Colonic mucosa (tissue), 4 donors: ENCODE results near the gene NOS1AP. TPM values are rescaled to one million over a fixed set of nuclear protein-coding genes. Genes with fewer than 3 reads are reported as not detected.

ENCODE experiments used
- DNase-seq: peaks from one replicate; pipeline ENCODE4 v3.0.0-alpha.2; 2020
- H3K27ac ChIP-seq: fragments of 200-600 bp; one replicate; pipeline ENCODE4 v1.8.0; 2021
- H3K27me3 ChIP-seq: fragments of 200-600 bp; one replicate; pipeline ENCODE4 v1.8.0; 2021
- H3K36me3 ChIP-seq: fragments of 200-600 bp; one replicate; pipeline ENCODE4 v1.8.0; 2021
- H3K4me1 ChIP-seq: fragments of 200-600 bp; one replicate; pipeline ENCODE4 v1.8.0; 2021; ENCODE audit warnings: mild to moderate bottlenecking
- H3K4me3 ChIP-seq: fragments of 200-600 bp; one replicate; pipeline ENCODE4 v1.8.0; 2021
- H3K9ac ChIP-seq, 2 donors: one replicate each; pipeline ENCODE4 v1.7.0; 2013; ENCODE audit warnings: control low read depth in 2 of 2, low read depth in 2 of 2, low read length in 2 of 2
- H3K9me3 ChIP-seq: fragments of 200-600 bp; one replicate; pipeline ENCODE4 v1.8.0; 2021
- intact Hi-C: fragments of 100-400 bp; cut with DNase I; formaldehyde crosslinking; loops from one replicate; pipeline ENCODE4 v1.14.1; 2022
- total RNA-seq, 2 donors: library from RNA; stranded (reverse); fragmentation: NEBNext Ultra II Directional in 1 of 2; extraction: Animal tissue kit (Norgen Biotek cat#: 25700) in 1 of 2; gene quantifications; one replicate each; pipeline ENCODE4 v1.2.1, GENCODE V29; 2021
- TF ChIP-seq, protein P1 (sequence below): fragments of 200-600 bp; IDR thresholded peaks from one replicate; pipeline ENCODE4 v1.8.0; 2022; ENCODE audit warnings: antibody characterized with exemption, mild to moderate bottlenecking
- donor health status: healthy.
- donor health status: DM: no; HTN: no; CAD: no.
- donor health status: DM: no; HTN: no; CAD: no.

The NOS1AP gene
- total RNA-seq, 2 donors from 2014 or later, result 9.0 to 14.4 TPM

DNA sequence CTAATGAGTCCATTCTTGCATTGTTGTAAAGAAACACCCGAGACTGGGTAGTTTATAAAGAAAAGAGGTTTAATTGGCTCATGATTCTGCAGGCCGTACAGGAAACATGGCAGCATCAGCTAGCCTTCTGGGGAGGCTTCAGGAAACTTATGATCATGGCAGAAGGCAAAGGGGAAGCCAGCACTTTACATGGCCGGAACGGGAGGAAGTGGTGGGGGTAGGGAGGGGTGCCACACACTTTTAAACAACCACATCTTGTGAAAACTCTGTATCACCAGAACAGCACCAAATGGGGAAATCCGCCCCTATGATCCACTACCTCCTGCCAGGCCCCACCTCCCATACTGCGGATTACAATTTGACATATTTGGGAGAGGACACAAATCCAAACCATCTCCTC lies 43.9 kb downstream of the NOS1AP start:
- H3K4me3 ChIP-seq, result no peak overlapping the region
- H3K27ac ChIP-seq, result no peak overlapping the region
- H3K27me3 ChIP-seq, result no peaks in the 10 kb centered on the region
- TF ChIP-seq, protein P1, sequence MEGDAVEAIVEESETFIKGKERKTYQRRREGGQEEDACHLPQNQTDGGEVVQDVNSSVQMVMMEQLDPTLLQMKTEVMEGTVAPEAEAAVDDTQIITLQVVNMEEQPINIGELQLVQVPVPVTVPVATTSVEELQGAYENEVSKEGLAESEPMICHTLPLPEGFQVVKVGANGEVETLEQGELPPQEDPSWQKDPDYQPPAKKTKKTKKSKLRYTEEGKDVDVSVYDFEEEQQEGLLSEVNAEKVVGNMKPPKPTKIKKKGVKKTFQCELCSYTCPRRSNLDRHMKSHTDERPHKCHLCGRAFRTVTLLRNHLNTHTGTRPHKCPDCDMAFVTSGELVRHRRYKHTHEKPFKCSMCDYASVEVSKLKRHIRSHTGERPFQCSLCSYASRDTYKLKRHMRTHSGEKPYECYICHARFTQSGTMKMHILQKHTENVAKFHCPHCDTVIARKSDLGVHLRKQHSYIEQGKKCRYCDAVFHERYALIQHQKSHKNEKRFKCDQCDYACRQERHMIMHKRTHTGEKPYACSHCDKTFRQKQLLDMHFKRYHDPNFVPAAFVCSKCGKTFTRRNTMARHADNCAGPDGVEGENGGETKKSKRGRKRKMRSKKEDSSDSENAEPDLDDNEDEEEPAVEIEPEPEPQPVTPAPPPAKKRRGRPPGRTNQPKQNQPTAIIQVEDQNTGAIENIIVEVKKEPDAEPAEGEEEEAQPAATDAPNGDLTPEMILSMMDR, result no peak
- H3K4me1 ChIP-seq, result no peaks in the 10 kb centered on the region
- no peak for DNase-seq
- H3K36me3 ChIP-seq, result no peaks in the 10 kb centered on the region
- no peaks in the 10 kb centered on the region for H3K9me3 ChIP-seq
- intact Hi-C loops, result no loop called here
- H3K9ac ChIP-seq, result no peak overlapping the region

DNA sequence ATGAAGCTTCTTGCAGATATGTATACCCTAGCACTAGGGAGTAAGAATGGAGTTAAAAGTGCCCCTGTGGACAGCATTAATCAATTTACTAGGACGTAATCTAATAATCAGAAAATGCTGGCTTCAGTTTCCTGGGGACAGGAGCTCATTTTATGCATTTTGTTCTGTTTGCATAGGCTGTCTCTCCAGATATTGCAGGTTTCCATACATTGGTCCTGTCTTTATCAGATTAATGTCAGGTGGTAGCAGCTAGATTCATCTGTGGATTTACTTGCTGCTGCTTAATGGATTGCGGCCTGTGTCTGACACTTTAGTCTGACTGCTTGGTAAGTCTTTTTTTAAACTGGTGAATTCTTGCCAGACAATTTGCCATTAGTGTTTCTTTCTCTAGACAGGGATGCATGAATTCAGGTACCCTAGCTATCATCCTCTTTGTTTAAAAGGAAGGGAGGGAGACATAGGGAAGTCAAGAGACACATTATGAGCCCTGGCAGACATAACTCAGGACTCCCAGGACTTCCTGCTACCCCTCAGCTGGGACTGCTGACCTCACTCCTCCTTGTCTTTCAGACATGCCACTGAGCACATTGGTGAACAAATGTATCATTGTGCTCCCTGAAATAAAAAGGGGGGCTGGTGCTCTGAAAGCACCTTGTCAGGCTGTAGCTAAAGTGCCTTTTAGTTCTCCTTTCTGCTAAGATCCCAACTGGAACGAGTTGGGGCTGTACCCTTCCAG lies 47.7 kb downstream of the NOS1AP start:
- Histone ChIP-seq H3K27me3 (no peaks in the 10 kb centered on the region), H3K27ac (no peak overlapping the region), H3K4me3 (no peak overlapping the region), H3K9me3 (no peaks in the 10 kb centered on the region), H3K4me1 (no peaks in the 10 kb centered on the region), H3K9ac (no peak overlapping the region), H3K36me3 (no peaks in the 10 kb centered on the region)
- TF ChIP-seq, protein P1, result no peak
- intact Hi-C loops, result no loop called here
- no peak for DNase-seq

GRCh38 chr1:162118063-162118462 lies 48.6 kb downstream of the NOS1AP start:
- Histone ChIP-seq H3K27ac (no peak overlapping the region), H3K9ac (no peak overlapping the region), H3K36me3 (no peaks in the 10 kb centered on the region), H3K27me3 (no peaks in the 10 kb centered on the region), H3K4me1 (no peaks in the 10 kb centered on the region), H3K4me3 (no peak overlapping the region), H3K9me3 (no peaks in the 10 kb centered on the region)
- no peak for DNase-seq
- intact Hi-C loops, result no loop called here
- TF ChIP-seq, protein P1, result no peak

DNA sequence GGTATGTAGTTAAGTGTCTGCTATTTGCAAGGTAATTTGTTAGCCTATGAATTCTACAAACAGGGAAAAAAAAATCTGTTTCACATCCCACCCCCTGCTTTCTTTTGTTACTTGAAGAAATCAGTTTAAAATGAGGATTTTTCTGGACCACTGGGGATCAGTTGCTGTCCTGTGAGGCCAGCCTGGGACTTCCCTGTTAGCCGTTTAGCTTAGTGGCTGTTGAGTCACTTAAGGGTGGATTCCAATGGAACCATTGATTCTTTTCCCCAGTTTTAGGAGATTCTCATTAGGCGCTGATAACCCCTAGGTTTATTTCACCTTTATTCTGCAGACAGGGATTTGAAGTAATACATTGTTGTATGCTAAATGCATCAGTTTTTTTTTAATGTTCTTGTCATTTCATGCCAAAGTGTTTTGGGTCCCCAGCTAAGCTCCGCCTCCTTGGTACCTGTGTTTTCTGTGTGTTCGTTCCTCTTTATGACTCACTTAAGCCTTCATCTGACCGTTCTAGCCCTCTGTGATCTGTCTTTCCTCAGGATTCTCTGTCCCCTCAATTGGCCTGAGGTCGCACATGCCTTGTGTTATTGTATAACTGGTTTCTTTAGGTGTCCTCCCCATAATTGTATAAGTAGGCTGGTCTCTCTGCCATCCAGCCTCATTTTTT lies 59.3 kb downstream of the NOS1AP start:
- TF ChIP-seq, protein P1, result no peak
- no peak overlapping the region for H3K9ac ChIP-seq
- no peak overlapping the region for H3K27ac ChIP-seq
- intact Hi-C loops, result no loop called here
- no peak for DNase-seq
- no peaks in the 10 kb centered on the region for H3K4me1 ChIP-seq
- H3K36me3 ChIP-seq, result no peaks in the 10 kb centered on the region
- no peaks in the 10 kb centered on the region for H3K9me3 ChIP-seq
- no peak overlapping the region for H3K4me3 ChIP-seq
- no peaks in the 10 kb centered on the region for H3K27me3 ChIP-seq

GRCh38 chr1:162130308-162130707 lies 60.8 kb downstream of the NOS1AP start:
- intact Hi-C loops, result no loop called here
- no peaks in the 10 kb centered on the region for H3K27me3 ChIP-seq
- H3K9ac ChIP-seq, result no peak overlapping the region
- H3K4me1 ChIP-seq, result no peaks in the 10 kb centered on the region
- no peak overlapping the region for H3K4me3 ChIP-seq
- no peak overlapping the region for H3K27ac ChIP-seq
- TF ChIP-seq, protein P1, result no peak
- H3K9me3 ChIP-seq, result no peaks in the 10 kb centered on the region
- no peak for DNase-seq
- no peaks in the 10 kb centered on the region for H3K36me3 ChIP-seq
